ENCODE data around the gene COX4I1.
"Not testable (repeated sequence)": the region's sequence is repeated elsewhere in the genome, so short reads cannot be mapped to it uniquely, and the experiment has no call there.

COX4I1 gene

GRCh38 chr16:85824161-85825135 lies 25.0 kb downstream of the COX4I1 start:
- no peak for DNase-seq (ENCODE audit: low spot score)

- no peak for DNase-seq (ENCODE audit: low spot score)
These were observed 25.8 kb downstream of the COX4I1 start for GRCh38 chr16:85825326-85825725.

DNA sequence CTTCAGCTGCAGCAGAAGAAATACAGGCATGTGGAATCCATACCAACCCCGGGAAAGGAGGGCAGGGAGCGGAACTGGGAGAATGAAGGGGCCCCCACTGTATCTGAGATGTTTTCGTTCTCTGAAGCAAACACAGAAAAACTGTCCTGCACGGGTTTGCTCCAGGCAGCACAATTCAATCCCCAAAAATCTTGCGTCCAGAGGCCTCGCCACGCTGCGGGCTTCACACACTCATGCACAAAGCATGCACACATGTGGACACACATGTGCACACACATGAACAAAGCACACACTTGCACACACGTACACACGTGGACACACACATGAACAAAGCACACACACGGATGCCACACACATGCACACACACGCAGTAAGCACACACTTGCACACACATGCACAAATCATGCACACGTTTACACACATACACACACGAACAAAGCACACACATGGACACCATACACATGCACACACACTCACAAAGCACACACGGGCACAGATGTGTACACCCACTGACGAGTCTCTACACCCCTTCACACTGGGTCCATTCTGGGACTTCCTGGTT lies 27.3 kb downstream of the COX4I1 start:
- no peak for DNase-seq (ENCODE audit: low spot score)

GRCh38 chr16:85828166-85828565 lies 28.7 kb downstream of the COX4I1 start:
- no peak for DNase-seq (ENCODE audit: low spot score)

- DNase-seq (ENCODE audit: low spot score) = no peak
These were observed 29.8 kb downstream of the COX4I1 start for GRCh38 chr16:85829171-85829719.

GRCh38 chr16:85829751-85830445 lies 30.4 kb downstream of the COX4I1 start:
- DNase-seq (ENCODE audit: low spot score) = no peak

DNA sequence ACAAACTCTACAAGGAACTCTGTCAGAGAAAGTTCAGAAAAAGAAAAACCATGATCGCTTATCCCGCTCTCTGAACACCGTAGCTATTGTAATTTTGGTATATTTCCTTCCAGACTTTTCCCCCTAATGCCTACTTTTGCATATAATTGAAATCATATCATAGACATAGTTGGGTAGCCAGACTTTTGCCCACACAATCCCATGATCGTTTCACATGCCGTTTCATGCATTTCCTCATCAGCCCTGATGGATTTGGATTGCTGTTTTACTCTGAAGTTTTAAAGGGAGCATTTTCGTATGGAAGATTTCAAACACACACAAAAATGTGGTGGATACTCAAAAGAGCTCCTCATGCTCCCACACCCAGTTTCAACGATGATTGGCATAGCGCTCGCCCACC lies 31.3 kb downstream of the COX4I1 start:
- DNase-seq (ENCODE audit: low spot score) = no peak

GRCh38 chr16:85832570-85833218 lies 33.2 kb downstream of the COX4I1 start:
- DNase-seq (ENCODE audit: low spot score) = no peak

DNA sequence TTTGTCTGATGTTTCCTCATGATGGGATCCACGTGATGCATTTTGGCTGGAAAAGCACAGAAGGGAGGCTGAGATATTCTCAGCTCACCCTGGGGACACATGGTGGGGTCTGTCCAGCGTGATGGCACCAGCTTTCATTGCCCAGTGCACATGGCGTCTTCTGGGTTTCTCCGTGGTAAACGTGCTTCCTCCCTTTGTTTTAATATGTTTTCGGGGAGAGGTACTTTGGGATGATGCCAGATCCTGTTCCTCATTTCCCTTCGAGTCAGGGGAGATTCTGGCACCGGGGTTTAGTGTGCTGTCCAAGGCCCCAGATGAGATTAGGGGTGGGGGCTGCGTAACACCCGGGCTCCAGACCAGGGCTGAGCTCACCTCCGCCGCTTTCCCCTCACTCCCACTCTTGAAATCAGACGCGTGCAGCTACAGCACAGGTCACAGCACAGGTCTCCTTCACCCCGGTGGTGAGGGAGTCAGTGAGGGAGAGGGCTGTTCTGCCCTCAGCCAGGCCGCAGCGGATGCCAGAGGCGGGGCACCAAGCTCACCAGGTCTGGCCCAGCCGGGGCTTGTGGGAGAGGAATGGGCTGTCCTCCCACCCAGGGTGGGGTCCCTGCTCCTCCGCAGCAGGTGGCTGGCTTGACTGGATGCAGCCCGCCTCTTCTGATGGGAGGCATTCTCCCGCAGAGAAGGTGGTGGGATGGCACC lies 33.9 kb downstream of the COX4I1 start:
- DNase-seq (ENCODE audit: low spot score) = no peak

- DNase-seq (ENCODE audit: low spot score) = no peak
These were observed 35.2 kb downstream of the COX4I1 start for GRCh38 chr16:85834741-85835140.

GRCh38 chr16:85835227-85835751 lies 35.8 kb downstream of the COX4I1 start:
- no peak for DNase-seq (ENCODE audit: low spot score)

GRCh38 chr16:85835956-85836705 lies 36.6 kb downstream of the COX4I1 start:
- no peak for DNase-seq (ENCODE audit: low spot score)

- DNase-seq (ENCODE audit: low spot score) = no peak
These were observed 37.4 kb downstream of the COX4I1 start for GRCh38 chr16:85836706-85837582.

GRCh38 chr16:85837654-85838053 lies 38.2 kb downstream of the COX4I1 start:
- not testable (repeated sequence) for DNase-seq (ENCODE audit: low spot score)

DNA sequence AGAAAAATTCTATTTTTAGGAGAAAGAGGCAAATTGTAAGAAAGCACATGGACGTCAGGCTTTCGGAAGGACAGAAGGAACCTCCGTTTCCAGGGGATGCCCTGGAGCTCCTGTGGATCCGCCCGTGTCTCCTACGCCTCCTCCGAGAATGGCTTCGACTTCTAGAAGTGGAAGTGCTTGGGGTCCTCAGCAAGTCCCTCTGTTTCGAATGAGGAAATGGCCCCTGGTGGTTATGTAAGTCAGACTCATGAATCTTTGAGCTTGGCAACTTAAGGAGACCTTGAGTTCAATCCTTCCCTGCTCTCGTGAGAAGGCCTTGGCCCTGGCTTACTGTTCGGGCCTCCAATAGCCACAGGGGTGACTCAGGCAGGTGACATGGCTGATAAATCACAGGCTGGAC lies 38.9 kb downstream of the COX4I1 start:
- no peak for DNase-seq (ENCODE audit: low spot score)

GRCh38 chr16:85838876-85839585 lies 39.5 kb downstream of the COX4I1 start:
- DNase-seq (ENCODE audit: low spot score) = no peak

- no peak for DNase-seq (ENCODE audit: low spot score)
These were observed 40.3 kb downstream of the COX4I1 start for GRCh38 chr16:85839681-85840240.

DNA sequence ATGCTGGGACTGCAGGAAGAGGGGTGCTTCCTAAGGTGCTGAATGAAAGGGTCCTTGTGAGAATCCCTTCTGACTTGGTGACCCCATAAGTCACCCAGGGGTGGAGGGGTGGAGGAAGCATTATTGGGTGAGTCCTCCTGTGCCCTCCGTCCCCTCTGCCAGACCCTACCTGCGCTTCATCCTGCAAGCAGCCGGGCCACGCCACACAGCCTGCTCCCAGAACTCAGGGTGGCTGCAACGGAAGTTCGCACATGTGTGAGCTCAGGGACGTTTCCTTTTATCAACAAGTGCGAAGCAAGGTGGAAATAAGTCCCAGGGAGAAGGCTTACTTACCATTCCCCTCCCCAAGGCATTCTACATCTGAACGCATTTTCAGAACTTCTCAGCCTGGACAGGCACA lies 40.9 kb downstream of the COX4I1 start:
- no peak for DNase-seq (ENCODE audit: low spot score)

Measured in left forelimb (tissue), 1 donor.